CD1c-positive myeloid dendritic cell (primary cell): ENCODE measurements around the gene INCA1.

Source experiments
- DNase-seq: peaks from one replicate; pipeline ENCODE4 v3.0.0-alpha.2; 2016; ENCODE audit errors: extremely low spot score

INCA1 gene

DNA sequence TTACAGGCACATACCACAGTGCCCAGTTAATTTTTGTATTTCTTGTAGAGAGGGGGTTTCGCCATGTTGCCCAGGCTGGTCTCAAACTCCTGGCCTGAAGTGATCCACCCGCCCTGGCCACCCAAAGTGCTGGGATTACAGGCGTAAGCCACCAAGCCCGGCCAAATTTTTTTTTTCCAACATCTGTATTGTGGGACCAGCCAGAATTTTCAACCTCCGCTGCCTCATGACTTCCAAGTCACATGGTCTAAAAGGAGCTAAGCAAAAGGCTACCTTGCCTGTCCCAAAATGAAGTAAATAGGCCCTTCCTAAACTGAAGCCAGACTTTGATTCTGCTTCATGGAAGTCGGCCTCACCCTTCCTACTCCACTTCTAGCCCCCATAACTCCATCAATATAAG lies 25.5 kb downstream of the INCA1 start:
- DNase-seq, result no peak

DNA sequence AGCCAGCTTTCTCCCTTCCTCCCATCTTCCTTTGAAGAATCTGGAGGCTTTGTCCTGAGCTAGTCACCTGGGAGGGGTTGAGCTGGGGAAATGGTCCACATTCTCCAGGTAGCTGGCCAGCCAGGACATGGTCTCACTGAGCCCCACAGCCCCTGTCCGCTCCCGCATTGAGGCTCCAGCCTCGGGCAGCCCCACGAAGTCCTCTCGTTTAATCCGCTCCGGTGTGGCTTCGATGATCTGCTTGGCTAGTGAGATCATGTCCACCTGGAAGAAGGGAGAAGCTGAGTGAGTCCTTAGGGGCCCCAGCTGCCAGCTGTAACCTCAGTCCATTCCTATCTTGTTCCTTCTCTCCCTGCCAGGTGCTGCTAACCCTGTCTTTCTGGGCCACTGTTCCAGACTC lies 27.0 kb downstream of the INCA1 start:
- no peak for DNase-seq

DNA sequence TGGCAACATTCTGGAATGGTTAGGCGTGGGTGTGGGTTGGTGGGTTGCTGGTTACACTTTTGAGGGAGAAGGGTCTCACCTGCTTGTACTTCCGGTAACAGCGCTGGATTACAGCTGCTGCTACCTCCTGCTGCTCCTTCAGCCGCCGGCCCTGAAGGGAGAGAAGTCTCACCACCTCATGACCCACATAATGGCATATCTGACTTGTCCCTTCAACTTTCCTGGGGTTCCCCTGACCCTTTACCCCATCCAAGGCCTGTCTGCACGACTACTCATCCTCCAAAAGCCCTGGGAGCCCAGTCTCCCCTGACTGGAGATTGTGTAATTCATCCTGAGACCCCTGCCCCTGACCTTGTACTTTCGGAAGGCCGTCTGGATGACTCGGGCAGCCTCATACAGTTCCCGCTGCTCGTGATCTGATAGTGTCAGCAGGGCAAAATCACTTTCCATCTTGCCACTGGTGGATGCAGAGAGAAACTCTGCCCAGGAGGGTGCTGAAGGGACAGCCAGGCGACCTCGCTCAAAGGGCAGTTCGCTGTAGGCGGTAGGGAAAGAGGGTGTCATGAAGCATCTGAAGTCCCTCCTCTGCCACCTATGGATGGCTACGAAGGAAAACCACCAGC lies 27.7 kb downstream of the INCA1 start:
- no peak for DNase-seq

DNA sequence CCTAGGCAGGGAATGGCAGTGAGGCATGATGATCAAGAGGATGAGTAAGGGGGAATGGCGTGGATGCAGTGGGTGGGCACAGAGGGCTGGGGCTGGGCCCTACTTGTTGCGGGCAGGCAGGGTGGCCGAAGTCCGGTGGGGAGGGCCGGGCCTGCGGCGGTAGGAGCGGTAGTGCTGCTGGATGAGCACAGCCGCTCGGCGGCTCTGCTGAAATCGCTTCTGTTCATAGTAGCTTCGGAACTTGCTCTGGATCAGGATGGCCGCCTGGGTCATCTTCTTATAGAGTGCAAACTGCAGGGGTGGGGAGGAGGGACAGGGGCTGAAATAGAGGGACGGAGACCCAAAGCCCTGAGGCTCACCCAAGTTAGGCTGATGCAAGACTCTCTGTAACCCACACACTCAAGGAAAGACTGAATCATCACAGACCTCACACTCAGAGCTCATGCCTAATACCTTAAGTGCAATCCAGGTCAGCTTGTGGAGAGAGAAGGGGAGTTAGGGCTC lies 28.2 kb downstream of the INCA1 start:
- peak; percentile 66 for DNase-seq

DNA sequence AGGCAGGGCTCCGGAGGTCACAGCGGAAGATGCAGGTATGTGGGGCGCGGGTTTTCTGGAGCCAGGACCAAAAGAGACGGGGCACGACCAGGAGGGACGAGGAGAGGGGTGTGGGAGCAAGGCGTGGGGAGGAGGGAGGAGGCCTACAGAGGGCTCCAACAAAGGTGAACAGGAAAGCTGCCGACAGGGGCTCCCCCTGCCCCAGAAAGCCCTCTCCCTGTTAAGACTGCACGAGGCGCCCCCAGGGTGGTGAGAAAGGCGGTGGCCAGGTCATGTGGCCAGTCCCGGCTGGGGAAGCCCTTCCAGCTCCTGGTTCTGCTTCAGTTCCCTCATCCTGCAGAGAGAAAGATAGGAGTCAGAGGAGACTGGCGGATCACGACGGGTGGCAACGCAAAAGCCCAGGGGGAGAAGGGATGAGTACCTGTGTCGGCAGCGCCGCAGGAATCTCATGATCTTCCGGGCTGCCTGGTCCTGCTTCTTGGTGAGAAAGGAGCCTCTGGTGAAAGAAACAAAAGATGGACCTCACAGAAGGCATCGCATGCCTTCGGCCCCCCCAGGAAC lies 28.8 kb downstream of the INCA1 start:
- no peak for DNase-seq

DNA sequence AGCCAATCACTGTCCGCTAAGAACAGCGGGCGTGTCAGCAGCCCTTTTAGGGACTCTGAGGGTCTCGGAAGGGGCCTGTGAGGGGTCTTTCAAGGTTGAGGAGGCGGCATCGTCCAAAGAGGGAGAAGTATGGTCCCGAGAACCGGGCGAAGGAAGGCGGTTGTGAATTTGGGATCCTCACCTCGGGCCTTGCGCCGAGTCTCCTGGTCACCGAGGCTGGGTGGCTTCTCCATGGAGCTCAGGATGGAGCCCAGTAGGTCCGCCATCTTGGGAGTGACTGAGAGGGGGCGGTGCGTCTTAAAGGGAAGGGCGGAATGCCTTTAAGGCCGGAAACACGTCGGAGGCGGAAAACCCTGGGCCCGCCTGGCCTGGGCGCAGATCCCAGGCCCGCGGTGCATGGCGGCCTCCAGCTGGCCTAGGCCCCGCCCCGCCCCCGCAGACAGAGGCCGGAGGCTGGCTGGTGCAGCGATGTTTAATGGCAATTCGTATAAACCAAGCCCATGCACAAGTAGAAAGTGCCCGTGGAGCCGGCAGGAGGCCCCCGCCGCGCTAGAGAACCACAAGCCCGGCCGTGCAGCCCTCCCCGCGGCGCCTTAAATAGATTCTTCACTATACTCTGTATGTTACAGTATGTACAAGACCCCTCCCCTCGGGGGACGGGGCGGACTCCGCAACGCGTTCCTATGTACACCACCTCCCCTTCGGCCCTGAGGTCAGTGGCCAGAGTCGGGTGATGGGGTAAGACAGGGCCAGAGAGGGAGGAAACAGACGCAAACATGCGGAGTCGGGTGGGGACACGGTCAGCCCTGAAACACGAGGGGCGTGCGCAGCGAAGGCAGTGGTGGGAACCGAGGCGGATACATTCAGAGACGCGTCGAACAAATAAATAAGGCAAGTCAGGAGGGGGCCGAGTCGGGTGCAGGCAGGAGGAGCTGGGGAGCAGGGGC lies 29.5 kb downstream of the INCA1 start, which contains the start of gene SPAG7:
SPAG7 (minus strand) TSS at position 279 of the 947 bp plus-strand sequence; CDS start at position 266, 13 bp downstream.
- peak; percentile 98 for DNase-seq

DNA sequence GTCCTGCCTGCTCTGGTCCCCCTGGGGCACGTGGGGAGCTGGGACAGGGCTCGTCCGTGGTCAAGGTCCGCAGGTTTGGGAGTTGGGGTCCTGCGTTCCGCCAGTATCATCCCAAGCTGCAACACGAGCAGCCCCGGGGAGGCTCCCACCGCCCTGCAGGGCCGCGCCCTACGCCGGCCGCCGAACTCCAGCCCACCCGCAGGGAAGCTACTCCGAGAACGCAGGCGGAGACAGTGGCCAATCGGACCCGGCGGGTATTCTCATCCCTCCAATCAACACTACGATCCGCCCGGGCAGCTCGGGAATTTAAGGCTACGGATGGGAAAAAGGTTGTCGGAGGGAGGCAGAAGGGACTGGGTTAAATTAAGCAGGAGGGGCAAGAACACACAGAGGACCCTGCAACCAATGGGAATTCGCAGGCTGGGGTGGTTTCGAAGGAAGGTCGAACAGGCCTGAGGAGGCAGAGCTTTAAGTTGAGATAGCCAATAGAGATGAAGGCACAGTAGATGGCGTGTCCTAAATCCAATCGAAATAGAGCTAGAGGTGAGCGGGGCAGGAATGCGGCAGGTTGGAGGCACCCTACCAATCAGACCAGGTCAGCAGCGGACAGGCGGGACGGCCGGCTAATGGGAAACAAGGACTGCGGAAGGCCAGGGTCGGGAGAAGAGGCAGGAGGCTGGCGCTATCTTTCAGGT lies 30.3 kb downstream of the INCA1 start:
- DNase-seq, result peak; percentile 97

DNA sequence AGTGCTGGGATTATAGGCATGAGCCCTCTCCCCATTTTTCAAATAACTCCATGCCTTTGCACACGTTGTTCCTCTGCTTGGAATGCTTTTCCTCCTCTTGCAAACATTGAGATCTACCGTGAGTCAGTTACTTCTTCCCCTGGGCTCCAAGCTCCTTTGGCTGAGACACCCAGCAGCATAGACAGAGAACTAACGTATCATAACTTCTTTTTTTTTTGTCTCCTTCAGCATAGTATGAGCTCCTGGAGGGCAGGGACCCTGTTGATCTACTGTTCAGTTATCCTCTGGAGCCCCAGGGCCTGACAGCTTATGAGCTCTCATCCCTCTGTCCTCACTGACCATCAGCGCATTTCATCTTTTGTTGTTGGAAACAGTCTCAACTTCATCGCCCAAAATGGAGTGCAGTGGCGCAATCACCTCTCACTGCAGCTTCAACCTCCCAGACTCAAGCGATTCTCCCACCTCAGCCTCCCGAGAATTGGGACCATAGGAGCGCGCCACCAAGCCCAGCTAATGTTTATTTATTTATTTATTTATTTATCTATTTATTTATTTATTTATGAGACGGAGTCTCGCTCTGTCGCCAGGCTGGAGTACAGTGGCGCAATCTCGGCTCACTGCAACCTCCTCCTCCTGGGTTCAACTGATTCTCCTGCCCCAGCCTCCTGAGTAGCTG lies 31.9 kb downstream of the INCA1 start:
- DNase-seq, result no peak

DNA sequence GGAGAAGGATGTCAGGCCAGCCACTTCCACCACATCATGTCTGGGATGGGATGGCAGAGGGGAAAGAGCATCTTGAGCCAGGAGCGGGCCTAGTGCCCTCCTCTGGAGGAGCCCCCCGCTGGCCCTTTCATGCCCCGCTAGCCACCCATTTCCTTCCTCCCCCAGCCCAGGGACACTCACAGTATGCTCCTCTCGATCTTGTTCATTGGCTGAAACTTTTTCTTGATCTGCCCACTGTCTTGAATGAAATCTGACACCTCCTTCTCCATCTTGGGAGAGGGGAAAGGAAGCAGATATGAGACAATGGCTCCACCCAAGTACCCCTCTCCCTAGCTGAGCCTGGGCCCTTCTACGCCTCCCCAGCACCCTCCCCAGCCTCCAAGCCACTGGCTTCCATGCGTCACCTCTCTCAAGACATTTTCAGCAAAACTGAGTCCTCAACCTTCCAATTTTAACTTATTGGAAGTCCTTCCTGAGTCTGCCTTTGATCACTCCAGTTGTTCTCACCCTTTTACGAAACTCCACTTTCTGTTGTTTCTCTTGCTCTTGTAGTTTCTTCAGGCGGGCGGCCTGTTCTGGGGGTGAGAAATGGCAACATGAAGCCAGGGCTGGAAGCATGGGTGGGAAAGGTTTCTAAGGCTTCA lies 36.9 kb downstream of the INCA1 start:
- DNase-seq, result no peak

DNA sequence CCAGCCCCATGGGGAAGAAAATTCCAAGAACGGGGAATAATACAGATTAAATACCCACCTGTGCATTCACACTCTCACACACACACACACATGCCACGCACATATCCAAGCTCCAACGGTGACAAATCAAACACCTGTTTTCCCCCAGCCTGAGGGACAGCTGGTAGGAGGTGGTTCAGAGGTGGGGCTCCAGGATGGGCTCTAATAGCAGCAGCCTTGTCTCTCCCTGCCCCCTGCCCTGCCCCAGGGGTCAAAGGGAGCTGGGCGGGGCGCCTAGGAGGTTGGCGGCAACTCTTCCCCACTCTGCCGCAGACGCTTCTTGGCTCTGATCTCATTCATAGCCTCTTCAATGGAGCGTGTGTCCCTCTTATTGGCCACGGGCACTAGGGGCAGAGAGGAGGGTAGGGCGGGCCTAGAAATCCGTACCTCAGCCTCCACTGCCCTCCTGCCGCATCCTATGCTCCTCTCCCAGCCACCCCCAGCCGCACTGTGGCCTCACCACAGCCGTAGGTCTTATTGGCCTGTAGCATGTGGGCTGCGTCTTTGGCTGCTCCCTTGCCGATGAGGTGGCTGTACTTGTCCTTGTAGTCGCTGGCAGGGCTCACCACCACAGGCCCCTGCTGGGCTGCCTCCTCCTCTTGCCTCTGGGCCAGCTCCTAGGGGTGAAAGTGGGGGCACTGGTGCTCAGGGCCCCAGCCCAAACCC lies 37.9 kb downstream of the INCA1 start:
- DNase-seq, result no peak

DNA sequence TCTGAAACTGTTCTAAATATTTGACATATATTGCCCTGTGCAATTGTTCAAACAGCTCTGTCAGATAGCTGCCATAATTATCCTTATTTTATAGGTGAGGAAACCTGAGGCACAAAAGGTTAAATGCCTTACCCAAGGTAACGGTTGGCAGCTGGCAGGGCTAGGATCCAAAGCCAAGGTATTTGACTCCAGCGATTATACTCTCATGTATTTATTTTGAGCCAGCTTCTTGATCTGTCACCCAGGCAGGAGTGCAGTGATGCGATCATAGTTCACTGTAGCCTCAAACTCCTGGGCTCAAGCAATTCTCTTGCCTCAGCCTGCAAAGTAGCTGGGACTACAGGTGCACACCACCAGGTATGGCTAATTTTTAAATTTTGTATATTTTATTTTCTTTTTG lies 39.2 kb downstream of the INCA1 start:
- no peak for DNase-seq

DNA sequence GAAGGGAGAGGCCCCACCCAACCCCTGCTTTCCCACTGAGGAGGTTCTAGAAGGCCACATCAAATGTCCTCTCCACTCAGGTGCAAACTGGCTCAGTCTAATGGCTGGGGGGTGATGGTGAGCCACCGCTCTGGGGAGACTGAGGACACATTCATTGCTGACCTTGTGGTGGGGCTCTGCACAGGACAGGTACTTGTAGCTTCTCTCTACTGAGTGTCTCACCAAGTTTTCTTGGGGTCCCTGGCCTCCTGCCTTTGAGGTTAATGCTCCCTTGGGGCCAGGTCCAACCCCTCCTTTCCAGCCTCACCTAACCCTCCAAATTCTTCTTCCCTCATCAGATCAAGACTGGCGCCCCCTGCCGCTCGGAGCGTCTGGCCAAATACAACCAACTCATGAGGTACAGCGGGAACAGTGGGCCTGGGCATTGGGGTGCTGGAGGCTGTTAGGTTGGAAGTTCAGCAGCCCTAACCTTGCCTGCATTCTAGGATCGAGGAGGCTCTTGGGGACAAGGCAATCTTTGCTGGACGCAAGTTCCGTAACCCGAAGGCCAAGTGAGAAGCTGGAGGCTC lies 40.7 kb downstream of the INCA1 start:
- DNase-seq, result no peak

DNA sequence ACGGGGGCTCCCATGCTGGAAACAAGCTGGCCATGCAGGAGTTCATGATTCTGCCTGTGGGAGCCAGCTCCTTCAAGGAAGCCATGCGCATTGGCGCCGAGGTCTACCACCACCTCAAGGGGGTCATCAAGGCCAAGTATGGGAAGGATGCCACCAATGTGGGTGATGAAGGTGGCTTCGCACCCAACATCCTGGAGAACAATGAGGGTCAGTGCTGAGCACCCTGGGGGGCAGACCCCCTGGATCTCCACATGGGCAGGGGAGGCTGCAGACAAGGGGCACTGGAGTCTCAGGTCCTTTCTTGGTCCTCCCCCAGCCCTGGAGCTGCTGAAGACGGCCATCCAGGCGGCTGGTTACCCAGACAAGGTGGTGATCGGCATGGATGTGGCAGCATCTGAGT lies 42.2 kb downstream of the INCA1 start:
- DNase-seq, result no peak

DNA sequence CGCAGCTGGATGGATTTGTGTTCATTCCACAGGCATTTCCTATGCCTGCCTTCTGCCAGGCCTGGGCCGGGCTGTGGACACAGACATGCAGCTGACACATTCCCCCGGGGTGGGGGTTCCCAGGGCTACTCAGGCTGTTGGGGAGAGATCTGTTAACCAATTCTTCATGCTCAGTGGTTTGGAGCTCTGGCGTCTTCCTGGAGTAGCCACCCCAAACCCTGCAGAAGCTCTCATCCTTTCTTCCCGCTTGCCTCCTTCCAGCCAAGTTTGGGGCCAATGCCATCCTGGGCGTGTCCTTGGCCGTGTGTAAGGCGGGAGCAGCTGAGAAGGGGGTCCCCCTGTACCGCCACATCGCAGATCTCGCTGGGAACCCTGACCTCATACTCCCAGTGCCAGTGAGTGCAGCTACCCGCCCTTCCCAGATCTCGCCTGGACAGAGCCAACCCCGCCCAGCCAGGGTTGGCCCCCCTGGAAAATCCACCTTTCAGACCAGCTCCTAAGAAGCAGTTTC lies 43.8 kb downstream of the INCA1 start:
- DNase-seq, result no peak

DNA sequence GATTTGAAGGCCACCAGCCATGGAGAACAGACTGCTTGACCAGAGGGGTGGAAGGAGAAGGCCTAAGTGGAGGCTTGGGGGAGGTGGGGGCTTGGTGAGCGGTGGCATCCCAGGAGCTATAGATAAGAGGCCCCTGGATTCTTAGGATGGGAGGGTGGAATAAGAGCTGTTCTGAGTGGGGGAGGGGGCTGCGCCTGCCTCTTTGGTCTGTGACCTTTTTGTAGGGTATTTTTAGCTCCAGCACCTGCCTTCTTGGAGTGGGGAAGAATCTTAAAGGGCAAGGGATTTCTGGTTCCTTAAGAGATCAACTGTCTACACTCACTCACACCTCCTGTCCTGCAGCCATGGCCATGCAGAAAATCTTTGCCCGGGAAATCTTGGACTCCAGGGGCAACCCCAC lies 45.8 kb downstream of the INCA1 start:
- no peak for DNase-seq

DNA sequence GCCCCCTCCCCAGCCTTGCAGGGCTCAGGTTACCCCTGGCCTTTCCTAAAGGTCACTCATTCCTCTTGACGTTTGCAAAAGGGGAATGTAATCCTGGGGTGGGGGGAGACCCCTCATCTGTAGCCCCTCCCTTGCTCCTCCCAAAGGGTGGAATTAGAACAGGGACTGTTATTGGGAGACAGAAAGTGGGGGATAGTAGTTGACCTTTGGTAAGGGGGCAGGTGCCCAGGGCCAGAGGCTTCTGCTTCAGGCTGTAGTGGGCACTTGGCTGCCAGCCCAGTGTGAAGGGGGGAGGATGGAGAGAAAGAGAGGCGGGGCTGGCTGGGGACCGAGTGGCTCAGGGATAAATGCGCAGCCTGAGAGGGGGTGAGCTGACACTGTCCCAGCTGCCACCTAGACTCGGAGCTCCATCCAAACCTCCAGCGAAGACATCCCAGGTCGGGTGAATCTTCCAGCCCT lies 46.5 kb downstream of the INCA1 start, which contains the start of gene ENO3:
ENO3 (plus strand) TSS at position 374 of the 459 bp plus-strand sequence. CDS start 711 bp downstream, outside the sequence.
- no peak for DNase-seq

DNA sequence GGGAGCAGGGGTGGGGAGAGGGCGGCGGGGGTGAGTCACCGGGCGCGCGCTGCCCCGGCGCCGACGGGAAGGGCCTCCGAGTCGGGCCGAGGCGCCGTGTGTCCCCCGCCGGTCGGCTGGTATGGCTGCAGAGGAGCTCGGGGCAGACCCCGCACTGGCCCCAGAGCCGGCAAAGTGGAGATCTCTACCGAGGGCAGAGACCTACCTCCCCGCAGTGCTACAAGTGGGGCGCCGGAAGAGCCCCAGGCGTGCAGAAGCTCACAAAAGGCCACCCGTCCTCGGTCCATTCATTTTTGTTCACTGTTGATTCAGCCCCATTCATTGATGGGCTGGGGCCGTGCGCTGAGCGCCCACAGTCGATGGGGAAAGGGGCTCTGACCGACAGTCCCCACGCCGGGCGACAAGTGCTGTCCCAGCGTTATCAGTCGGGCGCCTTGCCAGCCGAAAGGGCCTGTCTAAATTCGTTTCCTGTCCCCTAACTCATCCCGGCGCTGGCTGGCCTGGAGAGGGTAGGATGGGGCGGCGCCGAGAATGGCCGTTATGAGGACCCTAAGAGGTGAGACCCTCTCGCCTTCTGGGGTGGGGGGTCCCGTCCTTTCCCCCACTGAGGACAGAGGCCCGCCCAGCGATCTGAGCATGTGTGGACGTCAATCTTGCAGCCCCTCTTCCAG lies 47.1 kb downstream of the INCA1 start:
- DNase-seq, result peak; percentile 35

DNA sequence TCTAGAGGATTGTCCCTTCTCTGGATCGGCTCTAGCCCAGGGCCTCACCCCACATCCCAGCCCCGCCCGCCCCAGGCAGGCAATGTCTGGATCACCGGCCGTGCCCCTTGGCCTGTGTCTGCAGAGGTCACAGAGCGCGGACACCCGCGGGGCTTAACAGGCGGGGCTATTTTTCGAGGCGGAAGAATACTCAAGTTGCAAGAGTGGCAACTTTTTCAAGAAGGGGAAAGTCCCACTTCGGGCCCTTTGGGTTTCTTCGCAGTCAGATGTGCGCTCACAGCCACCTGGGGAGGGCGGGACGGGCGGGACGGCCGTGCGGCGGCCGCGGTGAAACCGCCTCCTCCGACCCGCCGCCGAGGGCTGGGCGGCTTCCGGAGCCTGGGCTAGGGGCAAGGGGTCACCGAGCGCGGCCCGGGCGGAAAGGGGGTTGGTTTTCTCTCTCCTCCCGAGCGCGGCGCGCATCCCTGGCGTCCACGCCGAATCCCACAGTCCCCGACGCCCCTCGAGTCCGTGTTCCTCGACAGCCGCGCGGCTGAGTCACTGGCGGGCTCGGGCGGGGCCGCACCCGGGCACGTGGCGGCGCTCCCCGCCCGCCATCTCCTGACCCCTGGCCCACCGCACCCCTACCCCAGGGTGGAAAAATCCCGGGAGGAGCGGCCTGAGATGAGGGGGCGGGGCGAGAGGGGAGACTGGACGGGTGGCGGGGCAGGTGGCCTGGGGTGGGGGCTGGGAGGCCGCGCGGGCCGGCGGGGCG lies 47.8 kb downstream of the INCA1 start:
- DNase-seq, result peak; percentile 88
